HG02970 (cell line): ENCODE data around the gene TSEN15.

ENCODE experiments used
- ATAC-seq: cut with Tn5 transposase; IDR thresholded peaks from one replicate; pipeline ENCODE4 v1.9.1; 2021; ENCODE audit warnings: mild to moderate bottlenecking, moderate library complexity, moderate number of reproducible peaks; ENCODE audit not compliant: unreplicated experiment, low FRiP score

Gene TSEN15

DNA sequence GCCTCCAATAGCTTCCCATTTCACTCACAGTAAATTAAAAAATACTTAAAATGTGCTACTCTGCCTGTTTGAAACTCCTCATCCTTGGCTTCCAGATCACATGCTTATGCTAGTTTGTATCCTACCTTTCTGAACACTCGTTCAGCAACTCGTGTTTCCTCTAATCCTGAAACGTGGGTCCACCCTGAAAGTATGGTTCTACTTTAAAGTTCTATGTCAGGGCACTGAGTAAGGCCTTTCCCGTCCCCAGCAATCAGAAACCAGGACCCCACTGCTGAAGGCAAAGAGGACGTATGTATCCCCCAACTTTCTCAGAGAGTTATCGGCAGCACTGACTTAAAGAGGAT, 419 bp upstream of the TSEN15 start:
- ATAC-seq, result peak; percentile 4

DNA sequence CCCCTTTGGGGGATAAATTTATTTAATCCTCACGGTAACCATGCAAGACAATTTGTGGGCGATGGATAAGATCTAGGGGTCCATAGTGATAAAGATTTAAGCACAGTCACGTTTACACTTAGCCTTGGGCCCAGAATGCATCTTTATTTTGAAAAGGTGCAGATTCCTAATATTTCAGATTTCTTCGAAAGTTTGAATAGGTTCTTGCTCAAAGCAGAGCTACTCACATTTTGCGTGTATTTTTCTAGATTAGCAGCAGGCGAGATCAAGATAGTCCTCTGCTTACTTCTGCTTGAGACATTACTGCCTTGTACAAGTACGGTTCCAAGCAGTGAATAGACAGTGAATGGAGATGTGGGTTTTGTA, 647 bp downstream of the TSEN15 start:
- ATAC-seq, result no peak

- ATAC-seq, result no peak
These were observed 1.2 kb downstream of the TSEN15 start for GRCh38 chr1:184052750-184053149.

GRCh38 chr1:184053881-184054280, 2.4 kb downstream of the TSEN15 start:
- no peak for ATAC-seq

DNA sequence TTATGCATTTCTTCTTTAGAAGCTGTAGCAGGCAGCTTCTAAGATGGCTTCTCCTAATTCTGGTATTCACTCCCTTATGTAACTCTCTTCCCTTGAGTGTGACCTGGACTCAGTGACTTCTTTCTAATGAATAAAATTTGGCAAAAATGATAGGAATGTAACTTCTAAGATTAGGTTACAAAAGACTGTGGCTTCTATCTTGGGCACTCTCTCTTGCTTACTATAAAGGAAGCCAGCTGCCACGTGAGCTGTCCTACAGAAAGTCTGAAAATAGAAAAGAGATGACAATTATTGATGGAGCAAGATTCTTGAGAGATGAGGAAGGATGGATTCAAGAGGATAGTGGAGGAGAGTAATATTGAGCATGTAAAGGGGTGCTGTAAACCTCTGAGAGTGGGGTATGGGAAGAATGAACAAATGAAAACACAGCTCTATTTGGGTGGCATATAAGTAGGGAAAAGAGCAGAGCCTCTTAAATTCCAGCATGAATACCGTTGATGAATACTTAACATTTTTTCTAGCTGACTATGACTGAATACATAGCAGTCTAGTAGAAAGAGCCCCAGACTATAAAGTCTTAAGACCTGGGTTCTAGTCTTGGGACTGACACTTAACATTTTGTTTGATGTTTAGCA, 5.5 kb downstream of the TSEN15 start:
- ATAC-seq, result no peak

DNA sequence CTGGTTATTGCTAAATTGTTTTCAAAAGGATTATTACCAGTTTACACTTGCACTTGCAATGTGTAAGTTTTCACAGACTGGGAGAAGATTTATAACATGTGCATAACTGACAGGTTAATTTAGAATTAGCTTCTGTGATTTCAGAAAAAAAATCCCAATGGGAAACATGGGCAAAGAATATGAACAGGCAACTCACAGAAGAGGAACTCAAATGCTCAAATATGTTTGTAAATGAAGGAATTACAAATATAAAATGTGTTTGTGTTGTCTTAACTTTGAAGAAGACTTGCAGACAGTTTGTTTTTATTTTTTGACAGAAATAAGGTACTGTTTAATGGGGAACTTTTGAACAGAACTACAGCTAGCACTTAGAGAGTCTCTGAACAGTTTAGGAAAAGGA, 8.4 kb downstream of the TSEN15 start:
- no peak for ATAC-seq

GRCh38 chr1:184060316-184060715, 8.8 kb downstream of the TSEN15 start:
- ATAC-seq, result no peak

GRCh38 chr1:184061396-184062003, 10.0 kb downstream of the TSEN15 start:
- no peak for ATAC-seq

GRCh38 chr1:184062640-184063286, 11.2 kb downstream of the TSEN15 start:
- no peak for ATAC-seq

- no peak for ATAC-seq
These were observed 14.0 kb downstream of the TSEN15 start for GRCh38 chr1:184065559-184065958.

DNA sequence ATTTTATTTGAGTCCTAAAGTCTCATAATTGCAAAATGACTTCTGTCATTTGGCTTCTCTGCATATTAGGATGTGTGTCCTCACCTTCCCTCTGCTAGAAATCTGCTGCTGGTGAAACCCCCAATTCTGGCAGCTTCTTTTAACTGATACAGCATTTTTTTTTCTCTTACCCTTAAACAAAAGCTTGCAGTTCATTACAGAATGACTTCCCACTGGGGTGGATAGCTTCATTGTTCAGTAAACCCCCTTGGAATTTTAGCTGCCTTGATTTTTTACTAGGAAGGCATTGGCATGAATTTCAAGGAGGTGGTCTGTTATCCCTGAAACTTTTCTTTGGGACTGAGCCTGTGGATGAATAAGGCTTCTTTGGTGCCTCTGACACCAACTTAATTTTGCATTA, 16.8 kb downstream of the TSEN15 start:
- ATAC-seq, result no peak

DNA sequence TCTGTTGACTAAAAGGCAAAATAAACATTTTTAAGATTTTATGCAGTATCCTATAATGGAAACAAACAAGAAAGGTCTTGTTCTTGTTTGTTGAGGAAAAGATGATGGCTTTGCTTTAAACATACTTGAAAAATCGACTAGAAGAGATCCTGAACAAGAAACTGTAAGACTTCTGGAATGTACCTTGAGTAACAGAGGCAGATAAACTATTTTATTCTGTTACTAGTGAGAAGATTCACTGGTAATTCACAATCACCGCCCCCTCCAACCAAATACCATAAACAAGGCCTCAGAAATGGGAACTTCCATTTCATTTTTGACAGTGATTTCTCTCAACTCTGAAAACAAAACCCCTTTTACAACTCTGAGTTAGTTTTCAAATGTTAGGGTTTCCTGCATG, 18.1 kb downstream of the TSEN15 start:
- ATAC-seq, result no peak

GRCh38 chr1:184072376-184072775, 20.8 kb downstream of the TSEN15 start:
- no peak for ATAC-seq

DNA sequence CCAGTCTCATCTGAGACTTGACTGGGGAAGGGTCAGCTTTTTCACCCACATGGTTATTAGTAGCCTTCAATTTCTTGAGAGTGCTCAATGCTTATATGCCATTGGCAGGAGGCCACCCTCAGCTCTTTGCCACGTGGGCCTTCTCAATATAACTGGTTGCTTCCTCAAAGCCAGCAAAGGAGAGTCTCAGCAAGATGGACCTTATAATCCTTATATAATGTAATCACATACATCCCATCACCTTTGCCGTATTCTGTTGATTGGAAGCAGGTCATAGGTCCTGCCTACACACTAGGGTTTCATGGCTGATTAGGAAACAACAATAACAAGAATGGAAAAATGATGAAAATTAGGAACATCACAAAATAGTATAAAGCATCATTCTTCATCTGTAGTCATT, 22.9 kb downstream of the TSEN15 start:
- ATAC-seq, result no peak

DNA sequence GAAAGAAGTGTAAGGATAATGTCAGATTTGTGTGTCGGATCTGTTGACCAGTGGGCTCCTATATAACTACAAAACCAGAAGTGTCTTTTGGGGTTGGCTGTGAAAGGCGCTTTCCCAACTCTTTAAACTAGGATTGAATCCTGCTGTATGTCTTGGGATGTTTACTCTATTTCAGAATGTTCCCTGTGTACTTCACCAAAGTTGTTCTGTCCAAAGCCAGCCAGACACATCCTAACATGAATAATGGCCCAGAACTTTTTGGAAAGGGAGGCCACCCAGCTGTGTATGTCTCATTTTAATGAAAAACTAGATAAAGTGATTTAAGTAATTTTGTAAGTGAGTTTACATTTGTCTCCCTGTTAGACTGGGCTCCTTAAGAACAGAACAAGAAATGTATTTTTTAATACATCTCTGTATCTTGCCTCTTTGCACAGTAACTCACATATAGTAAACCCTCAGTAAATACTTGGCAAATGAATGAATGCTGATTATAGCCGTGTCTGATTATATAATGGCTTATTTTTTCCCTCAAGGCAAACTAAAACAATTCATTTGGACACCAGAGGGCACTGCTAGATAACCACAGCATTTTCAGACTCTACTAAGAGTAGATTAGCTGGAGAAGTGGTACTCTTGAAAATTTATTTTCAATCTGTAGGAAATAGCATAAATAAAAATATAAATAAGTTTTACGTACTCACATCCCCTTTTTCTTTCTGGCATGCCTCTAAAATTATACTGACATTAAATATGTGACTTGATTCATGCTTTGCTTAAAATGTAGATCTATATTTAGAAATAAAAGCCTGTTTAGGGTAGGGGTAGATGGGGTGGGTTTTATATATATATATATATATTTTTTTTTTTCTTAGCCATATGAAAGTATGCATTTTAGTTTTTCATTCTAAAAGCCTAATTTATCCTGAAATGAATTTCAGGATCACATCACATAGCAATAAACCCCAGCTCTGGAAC, 23.8 kb downstream of the TSEN15 start:
- ATAC-seq, result no peak

DNA sequence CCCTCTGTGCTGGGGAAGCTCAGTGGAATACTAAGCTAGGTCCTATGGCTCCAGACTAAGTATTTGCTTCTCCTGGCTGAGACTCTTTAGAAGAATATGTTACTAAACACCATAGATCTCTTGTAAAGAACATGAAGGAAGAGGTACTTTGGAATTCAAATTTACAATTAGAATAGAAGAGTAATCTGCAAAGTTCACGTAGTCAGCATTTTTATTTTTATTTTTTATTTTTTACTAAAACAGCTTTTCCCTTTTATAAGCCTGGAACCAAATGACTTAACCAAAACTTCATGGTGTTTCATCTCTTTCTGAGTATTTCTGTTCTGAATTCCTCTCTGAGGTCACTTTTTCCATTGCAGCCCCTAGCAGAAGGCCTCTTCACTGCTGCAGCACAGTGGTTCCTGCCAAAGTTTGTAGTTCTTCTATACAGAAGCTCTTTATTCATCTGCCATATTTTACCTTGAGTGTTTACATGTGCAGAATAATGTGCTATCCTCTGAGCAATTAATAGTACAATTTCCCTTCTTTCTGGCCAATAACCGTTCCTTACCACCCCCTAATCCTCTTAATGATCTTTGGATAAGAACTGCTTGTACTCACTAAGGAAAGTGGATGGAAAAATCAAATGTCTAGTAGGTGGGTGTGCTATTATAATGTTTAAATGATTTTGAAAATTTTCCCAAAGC, 27.2 kb downstream of the TSEN15 start:
- ATAC-seq, result no peak

DNA sequence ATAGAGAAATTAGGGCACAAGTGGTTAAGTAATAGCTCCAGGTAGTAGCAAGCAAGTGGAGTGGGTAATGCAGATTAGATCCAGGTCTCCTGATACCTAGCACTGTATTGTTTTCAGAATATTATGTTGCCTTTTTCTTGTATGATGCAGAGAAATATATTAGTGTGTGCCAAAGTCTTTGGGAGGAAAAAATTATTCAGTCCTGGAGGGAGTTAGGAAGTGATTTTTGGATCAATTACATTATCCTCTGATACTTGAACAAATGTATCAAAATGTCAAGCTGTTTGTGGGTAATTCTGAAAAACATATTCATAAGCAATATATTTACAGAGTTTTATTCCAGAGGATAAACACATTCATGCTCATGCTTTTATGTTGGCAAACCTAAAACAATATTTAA, 28.8 kb downstream of the TSEN15 start:
- ATAC-seq, result no peak

- no peak for ATAC-seq
These were observed 31.2 kb downstream of the TSEN15 start for GRCh38 chr1:184082541-184083415.

DNA sequence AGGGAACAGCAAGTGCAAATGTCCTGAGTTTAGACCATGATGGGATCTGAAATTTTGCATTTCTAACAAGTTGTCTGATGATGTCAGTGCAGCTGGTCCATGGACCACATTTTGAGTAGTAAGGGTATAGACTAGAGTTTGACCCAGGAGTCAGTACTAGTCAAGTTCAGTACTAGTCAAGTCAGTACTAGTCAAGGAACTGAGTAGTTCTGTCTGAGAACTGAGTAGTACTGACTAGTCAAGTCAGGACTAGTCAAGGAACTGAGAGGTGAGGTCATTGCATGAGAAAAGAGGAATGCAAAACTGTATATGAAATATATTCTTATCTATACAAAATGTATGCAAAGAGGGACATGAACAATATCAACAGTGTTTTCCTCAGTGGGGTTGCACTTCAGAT, 34.1 kb downstream of the TSEN15 start:
- no peak for ATAC-seq

DNA sequence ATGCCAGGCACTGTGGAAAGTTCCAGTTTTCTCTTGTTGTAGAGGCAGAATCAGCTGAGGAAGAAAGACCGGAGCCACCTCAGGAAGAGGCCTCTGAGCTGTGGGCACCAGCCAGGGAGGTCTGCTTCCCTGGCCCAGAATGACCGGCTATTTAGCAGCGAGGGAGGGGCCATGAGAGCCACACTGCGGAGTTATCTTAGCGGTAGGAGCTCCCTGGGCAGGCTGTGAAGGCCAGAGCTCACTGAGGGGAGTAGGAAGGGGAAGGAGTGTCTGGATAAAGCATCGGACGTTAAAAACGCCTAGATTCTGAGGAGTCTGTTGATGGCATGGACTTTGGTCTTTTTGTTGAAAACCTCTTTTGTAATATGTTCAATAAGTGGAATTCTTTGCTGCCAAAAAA, 36.5 kb downstream of the TSEN15 start:
- ATAC-seq, result no peak
